Caco-2 (cell line): ENCODE data around the gene OTUB1. TPM values are rescaled to one million over a fixed set of nuclear protein-coding genes. Genes with fewer than 3 reads are reported as not detected.
A peak's percentile ranks its signal among the peaks of the same experiment; 100 is the strongest.

Source experiments
- Bru-seq: library from RNA; stranded (reverse); fragments of 400-500 nt; gene quantifications from one replicate; lab custom pipeline; 2021; lab: Mats Ljungman, UMichigan
- BruChase-seq, 2 experiments: library from RNA; stranded (reverse); fragments of 400-500 nt; gene quantifications; one replicate each; lab custom pipeline; 2021; lab: Mats Ljungman, UMichigan
- BruUV-seq: library from RNA; stranded (reverse); fragments of 400-500 nt; replicated peaks from 2 replicates; lab custom pipeline; 2021; lab: Mats Ljungman, UMichigan
- CTCF ChIA-PET: fragments of 300-600 bp; sonication (Branson Sonifier 250); formaldehyde crosslinking; loops from one replicate; lab custom pipeline; 2022; ENCODE audit warnings: antibody characterized with exemption; lab: Charles Lee
- POLR2A ChIA-PET: fragments of 300-600 bp; sonication (Branson Sonifier 250); formaldehyde crosslinking; loops from one replicate; lab custom pipeline; 2022; ENCODE audit warnings: antibody characterized with exemption; lab: Charles Lee
- DNase-seq, 2 experiments: peaks; one replicate each; pipeline versions ENCODE4 v3.0.0 to v3.0.0-alpha.2; 2020 to 2022
- H3K27me3 ChIP-seq: replicated peaks from 2 replicates; pipeline ENCODE4 v1.6.0; 2011; ENCODE audit warnings: low read length; ENCODE audit not compliant: control insufficient read depth, insufficient read depth
- H3K36me3 ChIP-seq: 2 replicates; pipeline ENCODE4 v1.5.1; 2011; ENCODE audit warnings: low read length; ENCODE audit not compliant: control insufficient read depth, insufficient read depth
- H3K4me1 ChIP-seq: fragments of 250-450 bp; sonication (Bioruptor Pico); 2 replicates; pipeline ENCODE4 v1.5.1; 2020; ENCODE audit warnings: mild to moderate bottlenecking
- H3K4me3 ChIP-seq: 2 replicates; pipeline ENCODE4 v1.5.1; 2011; ENCODE audit warnings: low read depth, mild to moderate bottlenecking, control low read depth, low read length
- H3K9me3 ChIP-seq: fragments of 250-450 bp; sonication (Bioruptor Pico); 2 replicates; pipeline ENCODE4 v1.5.1; 2020; ENCODE audit warnings: mild to moderate bottlenecking, moderate library complexity
- H3K27ac Mint-ChIP-seq: one replicate; pipeline ENCODE4 v1.8.0; 2022; ENCODE audit warnings: mixed read lengths; ENCODE audit not compliant: unreplicated experiment
- H3K27me3 Mint-ChIP-seq: one replicate; pipeline ENCODE4 v1.8.0; 2022; ENCODE audit warnings: mixed read lengths; ENCODE audit not compliant: insufficient read depth, unreplicated experiment
- H3K36me3 Mint-ChIP-seq: one replicate; pipeline ENCODE4 v1.8.0; 2022; ENCODE audit warnings: mild to moderate bottlenecking, mixed read lengths; ENCODE audit not compliant: insufficient read depth, unreplicated experiment
- H3K4me1 Mint-ChIP-seq: one replicate; pipeline ENCODE4 v1.8.0; 2022; ENCODE audit warnings: low read depth, mixed read lengths; ENCODE audit not compliant: unreplicated experiment
- H3K4me3 Mint-ChIP-seq: one replicate; pipeline ENCODE4 v1.8.0; 2022; ENCODE audit warnings: mild to moderate bottlenecking, moderate library complexity, mixed read lengths; ENCODE audit not compliant: unreplicated experiment
- H3K9me3 Mint-ChIP-seq: one replicate; pipeline ENCODE4 v1.8.0; 2022; ENCODE audit warnings: mixed read lengths; ENCODE audit not compliant: unreplicated experiment
- CTCF ChIP-seq, 2 experiments: fragments of 200-600 bp in 1 of 2; IDR thresholded peaks; 1 replicate in 1 of 2; 2 replicates in 1 of 2; pipeline versions ENCODE4 v1.5.1 to v1.8.0; 2011 to 2022; ENCODE audit warnings: antibody characterized with exemption in 1 of 2, control low read depth in 1 of 2, inconsistent platforms in 1 of 2, low read depth in 1 of 2, low read length in 1 of 2, mild to moderate bottlenecking in 1 of 2, moderate library complexity in 1 of 2; ENCODE audit not compliant: insufficient read depth in 1 of 2, severe bottlenecking in 1 of 2, unreplicated experiment in 1 of 2
- intact Hi-C: fragments of 100-400 bp; cut with micrococcal nuclease; formaldehyde crosslinking; loops from one replicate; pipeline ENCODE4 v1.10.0; 2022; ENCODE audit not compliant: unreplicated experiment
- long read RNA-seq: library from polyadenylated mRNA; stranded (forward); transcript quantifications from one replicate; pipeline ENCODE4 v2.0.0, GENCODE V29; 2022
- total RNA-seq: library from RNA; stranded (reverse); gene quantifications from 2 replicates; pipeline ENCODE4 v1.2.3, GENCODE V29; 2022

Gene OTUB1
- total RNA-seq: 140 and 152 TPM in 2 replicates
- percentile 62 among the genes with signal in this experiment for Bru-seq, nascent RNA
- percentile 76 among the genes with signal in this experiment for BruChase-seq, experiment 1, labeled RNA remaining after a 2-hour chase
- BruChase-seq, experiment 2, labeled RNA remaining after a 6-hour chase: percentile 91 among the genes with signal in this experiment
- long read RNA-seq, transcript OTUB1-209 (7 exons, 1,729 nt): major isoform, 361 of 480 reads
- long read RNA-seq, transcript OTUB1-212 (7 exons, 1,259 nt): minor isoform, 5 of 480 reads
- long read RNA-seq, transcript OTUB1-201 (6 exons, 2,493 nt): minor isoform, 39 of 480 reads
- long read RNA-seq, partial matches to known transcripts: 61 of 480 reads
- long read RNA-seq, other reads (novel, unspliced or antisense): 13 of 480 reads

GRCh38 chr11:63986156-63986931 lies at the start of gene OTUB1:
Gene OTUB1 (plus strand): TSS chr11:63986438. CDS start chr11:63986457, 19 bp downstream.
- H3K27me3 ChIP-seq: no peaks in the 10 kb centered on the region
- no TSS peak for BruUV-seq
- DNase-seq: peak; percentile 98
- peaks cover 17% of the 10 kb centered on the region for H3K4me1 Mint-ChIP-seq
- intact Hi-C loops: loop anchor here (1.0 kb wide), 1 partner anchor 12 kb away; the partner anchor contains the start of gene COX8A
- ChIA-PET CTCF (no interaction called here), POLR2A (no interaction called here)
- peaks cover 6% of the 10 kb centered on the region for H3K4me1 ChIP-seq
- H3K27ac Mint-ChIP-seq: peak within 1 kb of the TSS; percentile 99
- H3K4me3 Mint-ChIP-seq: peak within 1 kb of the TSS; percentile 98
- H3K9me3 Mint-ChIP-seq: no peaks in the 10 kb centered on the region
- H3K27me3 Mint-ChIP-seq: no peaks in the 10 kb centered on the region
- H3K4me3 ChIP-seq: peak within 1 kb of the TSS; percentile 96
- no peaks in the 10 kb centered on the region for H3K9me3 ChIP-seq
- no peak for TF ChIP-seq CTCF (IDR thresholded peaks at IDR 0.05; ENCODE audit: insufficient read depth in 1 of 2, low read depth in 1 of 2, low read length in 1 of 2, severe bottlenecking in 1 of 2, unreplicated experiment in 1 of 2)
- peaks cover 4% of the 10 kb centered on the region; the same call in 1 of the 2 replicates for H3K36me3 ChIP-seq
- peaks cover 69% of the 10 kb centered on the region for H3K36me3 Mint-ChIP-seq

- Mint-ChIP-seq H3K9me3 (no peaks in the 10 kb centered on the region), H3K27me3 (no peaks in the 10 kb centered on the region), H3K4me1 (peaks cover 13% of the 10 kb centered on the region), H3K4me3 (peak overlapping the region; percentile 100), H3K36me3 (peaks cover 21% of the 10 kb centered on the region), H3K27ac (peak overlapping the region; percentile 98)
- no TSS peak for BruUV-seq
- Histone ChIP-seq H3K36me3 (no peaks in the 10 kb centered on the region), H3K4me3 (peak overlapping the region; percentile 39), H3K27me3 (no peaks in the 10 kb centered on the region), H3K4me1 (no peaks in the 10 kb centered on the region), H3K9me3 (no peaks in the 10 kb centered on the region)
- POLR2A ChIA-PET: interaction anchor here (0.7 kb wide), 1 partner anchor 281 kb away, joined by 5 read pairs; no protein-coding TSS in a partner anchor
- TF ChIP-seq CTCF (IDR thresholded peaks at IDR 0.05; ENCODE audit: insufficient read depth in 1 of 2, low read depth in 1 of 2, low read length in 1 of 2, severe bottlenecking in 1 of 2, unreplicated experiment in 1 of 2): peak in 1 of 2 experiments; percentile 20
- CTCF ChIA-PET: interaction anchor here (0.5 to 1.0 kb wide), 2 partner anchors 20 to 321 kb away, joined by 3 read pairs; no protein-coding TSS in a partner anchor
- DNase-seq: peak; percentile 75 to 76
- intact Hi-C loops: loop anchor here (1.0 to 2.0 kb wide), 2 partner anchors 37 to 100 kb away; partner anchors contain the start of gene COX8A
Observed at GRCh38 chr11:63937713-63938478, 48.3 kb upstream of the OTUB1 start.
